Measurements from ENCODE around the gene DPP9. TPM values are rescaled to one million over a fixed set of nuclear protein-coding genes. Genes with fewer than 3 reads are reported as not detected.

The DPP9 gene
- total RNA-seq, 1 experiment from 2014 or later: 34.8 TPM

GRCh38 chr19:4759388-4760284 is 36.0 kb upstream of the DPP9 start:
- H3K4me3 ChIP-seq (ENCODE audit: low read length): peak overlapping the region; percentile 32; the same call in 1 of the 2 replicates
- no peaks in the 10 kb centered on the region for H3K79me2 ChIP-seq (ENCODE audit: low read length)
- no peaks in the 10 kb centered on the region for H4K20me1 ChIP-seq (ENCODE audit: insufficient read depth, low read depth, low read length)
- no peaks in the 10 kb centered on the region for H3K9me3 ChIP-seq (ENCODE audit: low read length)
- no peak overlapping the region for H3K27ac ChIP-seq (ENCODE audit: low read length)
- no peaks in the 10 kb centered on the region for H3K27me3 ChIP-seq (ENCODE audit: low read length)
- H3K9ac ChIP-seq (ENCODE audit: low read length): no peak overlapping the region
- H3K36me3 ChIP-seq (ENCODE audit: insufficient read depth, low read length): no peaks in the 10 kb centered on the region
- H3K4me1 ChIP-seq (ENCODE audit: low read length): peaks cover 9% of the 10 kb centered on the region
- no peak overlapping the region for H2AFZ ChIP-seq (ENCODE audit: low read length)
- peak; percentile 90 for DNase-seq
- peak overlapping the region; percentile 29 for H3K4me2 ChIP-seq (ENCODE audit: low read depth, low read length, poor library complexity, severe bottlenecking)
- H3K9me2 ChIP-seq (replicated peaks; ENCODE audit: insufficient read depth, low read length): no peaks in the 10 kb centered on the region

- H3K79me2 ChIP-seq (ENCODE audit: low read length): no peaks in the 10 kb centered on the region
- no peaks in the 10 kb centered on the region for H3K36me3 ChIP-seq (ENCODE audit: insufficient read depth, low read length)
- H3K9me2 ChIP-seq (replicated peaks; ENCODE audit: insufficient read depth, low read length): no peaks in the 10 kb centered on the region
- no peaks in the 10 kb centered on the region for H3K9me3 ChIP-seq (ENCODE audit: low read length)
- H4K20me1 ChIP-seq (ENCODE audit: insufficient read depth, low read depth, low read length): no peaks in the 10 kb centered on the region
- H3K9ac ChIP-seq (ENCODE audit: low read length): no peak overlapping the region
- no peak overlapping the region for H3K4me3 ChIP-seq (ENCODE audit: low read length)
- no peak overlapping the region for H3K27ac ChIP-seq (ENCODE audit: low read length)
- no peak overlapping the region for H2AFZ ChIP-seq (ENCODE audit: low read length)
- peaks cover 15% of the 10 kb centered on the region for H3K4me1 ChIP-seq (ENCODE audit: low read length)
- H3K4me2 ChIP-seq (ENCODE audit: low read depth, low read length, poor library complexity, severe bottlenecking): no peak overlapping the region
- no peak for DNase-seq
- no peaks in the 10 kb centered on the region for H3K27me3 ChIP-seq (ENCODE audit: low read length)
Measured at GRCh38 chr19:4758659-4759058, 35.0 kb upstream of the DPP9 start.

- no peaks in the 10 kb centered on the region for H3K9me3 ChIP-seq (ENCODE audit: low read length)
- H3K36me3 ChIP-seq (ENCODE audit: insufficient read depth, low read length): no peaks in the 10 kb centered on the region
- H3K4me1 ChIP-seq (ENCODE audit: low read length): peaks cover 15% of the 10 kb centered on the region
- H3K9ac ChIP-seq (ENCODE audit: low read length): no peak overlapping the region
- H3K79me2 ChIP-seq (ENCODE audit: low read length): no peaks in the 10 kb centered on the region
- H3K4me3 ChIP-seq (ENCODE audit: low read length): no peak overlapping the region
- no peak overlapping the region for H3K4me2 ChIP-seq (ENCODE audit: low read depth, low read length, poor library complexity, severe bottlenecking)
- DNase-seq: no peak
- H4K20me1 ChIP-seq (ENCODE audit: insufficient read depth, low read depth, low read length): no peaks in the 10 kb centered on the region
- H3K27me3 ChIP-seq (ENCODE audit: low read length): no peaks in the 10 kb centered on the region
- no peak overlapping the region for H2AFZ ChIP-seq (ENCODE audit: low read length)
- H3K9me2 ChIP-seq (replicated peaks; ENCODE audit: insufficient read depth, low read length): no peaks in the 10 kb centered on the region
- no peak overlapping the region for H3K27ac ChIP-seq (ENCODE audit: low read length)
Measured at GRCh38 chr19:4758082-4758481, 34.4 kb upstream of the DPP9 start.

GRCh38 chr19:4755459-4755858 is 31.8 kb upstream of the DPP9 start:
- Histone ChIP-seq H3K4me2 (ENCODE audit: low read depth, low read length, poor library complexity, severe bottlenecking) (no peak overlapping the region), H3K36me3 (ENCODE audit: insufficient read depth, low read length) (no peaks in the 10 kb centered on the region), H4K20me1 (ENCODE audit: insufficient read depth, low read depth, low read length) (no peaks in the 10 kb centered on the region), H3K9ac (ENCODE audit: low read length) (no peak overlapping the region), H3K27me3 (ENCODE audit: low read length) (no peaks in the 10 kb centered on the region), H3K9me3 (ENCODE audit: low read length) (no peaks in the 10 kb centered on the region), H3K4me1 (ENCODE audit: low read length) (peaks cover 15% of the 10 kb centered on the region), H3K27ac (ENCODE audit: low read length) (no peak overlapping the region), H2AFZ (ENCODE audit: low read length) (no peak overlapping the region), H3K79me2 (ENCODE audit: low read length) (no peaks in the 10 kb centered on the region), H3K4me3 (ENCODE audit: low read length) (no peak overlapping the region), H3K9me2 (replicated peaks; ENCODE audit: insufficient read depth, low read length) (no peaks in the 10 kb centered on the region)
- DNase-seq: no peak

GRCh38 chr19:4754248-4754647 is 30.6 kb upstream of the DPP9 start:
- H3K9me2 ChIP-seq (replicated peaks; ENCODE audit: insufficient read depth, low read length): no peaks in the 10 kb centered on the region
- no peaks in the 10 kb centered on the region for H4K20me1 ChIP-seq (ENCODE audit: insufficient read depth, low read depth, low read length)
- no peak overlapping the region for H3K27ac ChIP-seq (ENCODE audit: low read length)
- peak; percentile 80 for DNase-seq
- no peaks in the 10 kb centered on the region for H3K36me3 ChIP-seq (ENCODE audit: insufficient read depth, low read length)
- H3K27me3 ChIP-seq (ENCODE audit: low read length): no peaks in the 10 kb centered on the region
- H3K9me3 ChIP-seq (ENCODE audit: low read length): no peaks in the 10 kb centered on the region
- H3K4me2 ChIP-seq (ENCODE audit: low read depth, low read length, poor library complexity, severe bottlenecking): no peak overlapping the region
- no peak overlapping the region for H3K4me3 ChIP-seq (ENCODE audit: low read length)
- peaks cover 6% of the 10 kb centered on the region for H3K4me1 ChIP-seq (ENCODE audit: low read length)
- H2AFZ ChIP-seq (ENCODE audit: low read length): no peak overlapping the region
- H3K9ac ChIP-seq (ENCODE audit: low read length): no peak overlapping the region
- H3K79me2 ChIP-seq (ENCODE audit: low read length): no peaks in the 10 kb centered on the region

GRCh38 chr19:4749870-4750590 is 26.4 kb upstream of the DPP9 start:
- DNase-seq: no peak
- Histone ChIP-seq H3K79me2 (ENCODE audit: low read length) (no peaks in the 10 kb centered on the region), H3K27ac (ENCODE audit: low read length) (no peak overlapping the region), H3K4me2 (ENCODE audit: low read depth, low read length, poor library complexity, severe bottlenecking) (no peak overlapping the region), H4K20me1 (ENCODE audit: insufficient read depth, low read depth, low read length) (no peaks in the 10 kb centered on the region), H3K27me3 (ENCODE audit: low read length) (no peaks in the 10 kb centered on the region), H3K9me2 (replicated peaks; ENCODE audit: insufficient read depth, low read length) (no peaks in the 10 kb centered on the region), H3K36me3 (ENCODE audit: insufficient read depth, low read length) (no peaks in the 10 kb centered on the region), H3K9ac (ENCODE audit: low read length) (no peak overlapping the region), H3K9me3 (ENCODE audit: low read length) (no peaks in the 10 kb centered on the region), H3K4me3 (ENCODE audit: low read length) (no peak overlapping the region), H2AFZ (ENCODE audit: low read length) (no peak overlapping the region), H3K4me1 (ENCODE audit: low read length) (peaks cover 6% of the 10 kb centered on the region)

- H3K9me3 ChIP-seq (ENCODE audit: low read length): no peaks in the 10 kb centered on the region
- no peaks in the 10 kb centered on the region for H3K9me2 ChIP-seq (replicated peaks; ENCODE audit: insufficient read depth, low read length)
- no peak overlapping the region for H3K4me3 ChIP-seq (ENCODE audit: low read length)
- no peaks in the 10 kb centered on the region for H4K20me1 ChIP-seq (ENCODE audit: insufficient read depth, low read depth, low read length)
- no peak for DNase-seq
- H3K9ac ChIP-seq (ENCODE audit: low read length): no peak overlapping the region
- H2AFZ ChIP-seq (ENCODE audit: low read length): no peak overlapping the region
- no peaks in the 10 kb centered on the region for H3K27me3 ChIP-seq (ENCODE audit: low read length)
- H3K4me1 ChIP-seq (ENCODE audit: low read length): no peaks in the 10 kb centered on the region; the same call in 1 of the 2 replicates
- no peak overlapping the region for H3K27ac ChIP-seq (ENCODE audit: low read length)
- H3K36me3 ChIP-seq (ENCODE audit: insufficient read depth, low read length): no peaks in the 10 kb centered on the region
- no peak overlapping the region for H3K4me2 ChIP-seq (ENCODE audit: low read depth, low read length, poor library complexity, severe bottlenecking)
- H3K79me2 ChIP-seq (ENCODE audit: low read length): no peaks in the 10 kb centered on the region
Measured at GRCh38 chr19:4748589-4748988, 24.9 kb upstream of the DPP9 start.

- no peaks in the 10 kb centered on the region for H3K9me2 ChIP-seq (replicated peaks; ENCODE audit: insufficient read depth, low read length)
- H3K4me3 ChIP-seq (ENCODE audit: low read length): no peak overlapping the region
- H3K4me1 ChIP-seq (ENCODE audit: low read length): no peaks in the 10 kb centered on the region; the same call in 1 of the 2 replicates
- no peaks in the 10 kb centered on the region for H3K79me2 ChIP-seq (ENCODE audit: low read length)
- H3K36me3 ChIP-seq (ENCODE audit: insufficient read depth, low read length): no peaks in the 10 kb centered on the region
- no peak overlapping the region for H3K9ac ChIP-seq (ENCODE audit: low read length)
- no peaks in the 10 kb centered on the region for H3K27me3 ChIP-seq (ENCODE audit: low read length)
- H3K27ac ChIP-seq (ENCODE audit: low read length): no peak overlapping the region
- no peak for DNase-seq
- no peak overlapping the region for H2AFZ ChIP-seq (ENCODE audit: low read length)
- H4K20me1 ChIP-seq (ENCODE audit: insufficient read depth, low read depth, low read length): no peaks in the 10 kb centered on the region
- no peak overlapping the region for H3K4me2 ChIP-seq (ENCODE audit: low read depth, low read length, poor library complexity, severe bottlenecking)
- H3K9me3 ChIP-seq (ENCODE audit: low read length): no peaks in the 10 kb centered on the region
Measured at GRCh38 chr19:4748185-4748584, 24.5 kb upstream of the DPP9 start.
